HG02884 (cell line): ENCODE measurements around the gene PAK5.

Experiments used
- ATAC-seq: cut with Tn5 transposase; IDR thresholded peaks from one replicate; pipeline ENCODE4 v1.9.1; 2021; ENCODE audit warnings: mild to moderate bottlenecking, moderate library complexity; ENCODE audit not compliant: unreplicated experiment

Gene PAK5

DNA sequence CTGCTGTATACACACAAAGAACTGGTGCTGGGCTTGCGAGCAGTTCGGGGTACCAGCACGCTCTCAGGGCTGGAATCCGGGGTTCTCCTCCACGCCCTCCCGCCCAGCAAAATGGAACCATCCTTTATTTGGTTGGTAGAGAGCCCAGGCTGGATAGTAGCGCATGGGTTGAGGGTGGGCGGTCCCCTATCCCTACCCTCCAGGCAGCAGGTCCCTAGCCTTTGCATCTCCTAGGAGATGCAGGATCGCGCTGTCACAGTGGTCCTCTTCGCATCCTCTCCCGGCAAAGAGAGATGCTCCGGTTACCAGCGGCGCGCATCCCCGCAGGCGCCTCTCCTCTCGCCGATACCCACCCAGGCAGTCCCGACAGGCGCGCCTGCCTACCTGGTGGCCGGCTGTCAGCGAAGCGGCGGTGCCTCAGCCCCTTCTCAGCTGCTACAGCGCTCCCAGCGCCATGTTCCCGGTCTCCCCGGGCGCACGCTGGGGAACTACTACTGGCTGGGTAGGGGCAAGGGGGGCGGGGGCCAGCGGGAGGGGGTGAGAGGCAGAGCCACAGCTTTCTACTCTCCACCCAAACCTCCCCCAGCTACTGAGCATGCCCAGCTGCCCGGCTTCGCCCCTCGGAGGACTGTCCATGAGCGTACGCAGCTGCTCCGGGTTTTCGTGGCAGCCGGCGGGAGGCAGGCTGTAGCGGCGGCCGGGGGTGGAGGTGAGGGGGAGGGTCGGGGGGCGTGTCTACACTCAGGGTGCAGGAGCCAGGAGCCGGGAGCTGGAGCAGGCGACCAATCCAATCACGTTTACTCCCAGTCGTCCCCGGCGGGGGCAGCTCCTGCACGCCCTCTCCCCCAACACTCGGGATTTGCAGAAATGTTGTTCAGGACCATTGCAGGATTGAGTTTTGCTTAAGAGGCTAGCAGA, at the start of gene PAK5:
TSS of gene PAK5 (minus strand) at position 699 of the 918 bp plus-strand sequence. CDS start 194,748 bp downstream, outside the sequence.
- ATAC-seq = no peak

DNA sequence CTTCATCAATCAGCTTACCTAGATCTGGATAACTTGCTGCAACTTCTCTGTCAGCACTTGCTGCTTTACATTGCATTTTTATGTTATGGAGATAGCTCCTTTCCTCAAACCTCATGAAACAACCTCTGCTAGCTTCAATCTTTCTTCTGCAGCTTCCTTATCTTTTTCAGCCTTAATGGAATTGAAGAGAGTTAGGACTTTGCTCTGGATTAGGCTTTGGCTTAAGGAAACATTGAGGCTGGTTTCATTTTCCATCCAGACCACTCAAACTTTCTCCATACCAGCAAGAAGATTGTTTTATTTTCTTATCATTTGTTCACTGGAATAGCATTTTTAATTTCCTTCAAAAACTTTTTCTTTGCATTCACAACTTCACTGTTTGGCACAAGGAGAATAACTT, 48.8 kb upstream of the PAK5 start:
- ATAC-seq = no peak

DNA sequence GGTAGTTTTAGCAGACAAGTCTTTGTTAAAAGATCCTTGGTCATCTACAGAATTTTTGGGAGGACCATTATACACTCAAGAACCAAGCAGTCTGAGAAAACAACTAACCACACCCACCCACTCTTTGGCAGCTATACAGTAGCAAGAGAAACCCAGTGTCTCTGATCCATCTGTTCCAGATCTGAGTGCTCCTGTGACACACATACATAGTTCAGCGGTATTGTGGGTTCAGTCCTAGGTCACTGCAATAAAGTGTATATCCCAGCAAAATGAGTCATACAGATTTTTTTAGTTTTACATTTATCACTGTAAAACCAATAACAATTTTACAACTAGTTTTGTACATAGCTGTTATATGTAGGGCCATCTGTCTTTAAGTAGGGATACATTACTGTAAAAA, 47.4 kb upstream of the PAK5 start:
- ATAC-seq = no peak

DNA sequence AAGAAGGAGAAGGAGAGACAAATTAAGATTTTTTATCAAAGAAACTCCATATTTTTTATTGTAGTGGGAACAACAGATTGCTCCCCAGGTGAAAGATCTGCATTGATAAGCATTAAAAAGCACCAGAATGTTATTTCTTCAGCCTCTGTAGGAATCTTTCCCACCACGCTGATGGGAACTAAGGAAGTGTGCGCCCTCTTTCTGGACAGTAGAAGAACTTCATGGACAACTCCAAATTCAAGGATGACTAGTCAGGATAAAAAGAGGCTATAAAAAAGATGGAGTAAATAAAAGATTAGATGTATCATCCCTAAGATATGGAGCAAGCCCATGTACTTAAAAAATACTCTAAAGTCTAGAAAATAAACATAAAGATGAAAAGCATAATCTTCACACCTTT, 45.8 kb upstream of the PAK5 start:
- no peak for ATAC-seq

DNA sequence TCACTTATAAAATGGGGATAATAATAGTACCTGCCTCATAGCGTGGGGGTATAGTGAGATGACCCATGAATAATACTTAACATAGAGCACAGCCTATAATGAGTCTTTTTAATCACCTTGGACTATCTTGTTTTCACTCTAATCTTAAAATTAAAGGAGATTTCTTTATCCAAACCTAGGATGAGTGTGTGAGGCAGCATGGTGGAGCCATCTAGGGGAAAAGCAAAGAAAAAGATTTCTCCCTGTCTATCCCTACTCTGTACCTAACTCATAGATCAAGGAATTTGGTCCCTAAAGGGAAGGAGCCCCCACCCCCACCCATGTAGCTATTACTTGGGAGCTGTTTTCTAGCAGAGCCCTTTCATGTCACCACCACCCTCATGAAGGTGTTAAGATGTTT, 45.2 kb upstream of the PAK5 start:
- no peak for ATAC-seq

DNA sequence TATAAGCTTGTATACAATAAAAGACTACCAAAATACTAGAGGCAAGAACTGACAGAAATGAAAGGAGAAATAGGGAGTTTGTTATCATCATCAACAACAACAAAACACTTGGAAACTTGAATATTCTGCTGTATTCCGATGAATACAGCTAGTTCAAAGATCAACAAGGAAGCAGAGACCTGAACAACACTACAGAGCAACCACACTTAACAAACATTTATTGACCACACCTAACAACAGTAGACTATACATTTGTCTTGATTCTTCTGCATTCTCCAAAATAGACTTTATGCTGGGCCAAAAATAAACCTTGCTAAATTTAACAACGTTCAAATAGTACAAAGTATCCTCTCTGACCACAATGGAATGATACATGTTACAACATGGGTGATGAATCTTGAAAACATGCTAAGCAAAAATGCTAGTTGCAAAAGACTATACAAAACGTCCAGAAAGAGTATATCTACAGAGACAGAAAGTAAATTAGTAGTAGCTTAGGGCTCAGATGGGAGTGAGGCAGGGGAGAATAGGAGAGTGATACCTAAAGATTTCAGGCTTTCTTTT, 39.1 kb upstream of the PAK5 start:
- no peak for ATAC-seq

DNA sequence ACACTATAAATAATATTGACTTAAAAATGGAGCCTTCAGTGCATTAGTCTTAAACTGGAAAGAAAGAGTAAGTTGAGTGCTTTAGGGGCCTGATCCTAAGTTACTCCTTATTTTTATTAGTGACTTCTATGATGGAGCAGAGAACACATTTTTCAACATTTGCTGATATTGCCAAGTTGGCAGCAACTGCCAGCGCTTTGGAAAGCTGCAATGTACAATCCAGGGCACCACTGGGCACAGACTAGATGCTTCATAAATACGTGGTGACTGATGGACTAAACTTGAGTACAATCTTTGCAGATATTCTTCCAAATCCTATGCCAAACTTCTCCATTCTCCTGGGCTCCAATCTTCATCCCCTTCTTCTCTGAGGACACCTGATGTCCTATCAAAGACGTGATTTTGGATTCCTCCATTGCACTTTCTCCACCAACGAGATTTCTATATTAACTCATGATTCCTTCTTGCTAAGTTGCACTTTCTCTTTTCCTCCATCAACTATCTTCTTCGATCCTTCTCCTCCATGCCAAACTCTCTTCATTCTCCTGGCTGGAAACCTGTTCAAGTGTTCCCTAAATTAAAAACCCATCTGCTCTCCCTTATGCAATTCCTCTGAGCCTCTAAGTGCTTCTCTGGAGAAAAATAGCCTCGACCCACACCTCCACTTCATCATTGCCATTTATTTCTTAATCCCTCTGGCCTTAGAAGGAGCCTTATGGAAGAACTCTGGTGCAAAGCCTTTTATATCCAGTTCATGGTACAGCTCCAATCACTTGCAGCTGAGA, 28.5 kb upstream of the PAK5 start:
- no peak for ATAC-seq

DNA sequence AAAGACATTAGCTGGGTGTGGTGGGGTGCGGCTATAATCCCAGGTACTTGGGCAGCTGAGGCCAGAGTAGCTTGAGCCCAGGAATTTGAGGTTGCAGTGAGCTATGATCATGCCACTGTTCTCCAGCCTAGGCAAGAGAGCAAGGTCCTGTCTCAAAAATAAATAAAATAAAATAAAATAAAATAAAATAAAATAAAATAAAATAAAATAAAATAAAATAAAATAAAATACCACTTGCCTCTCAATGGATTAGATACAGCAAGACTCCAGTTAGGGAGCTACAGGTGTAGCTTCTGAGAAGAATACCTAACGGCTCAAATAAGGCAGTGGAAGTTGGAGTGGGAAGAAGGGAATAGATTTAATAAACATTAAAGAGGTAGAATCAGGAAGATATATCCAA, 13.7 kb upstream of the PAK5 start:
- no peak for ATAC-seq

DNA sequence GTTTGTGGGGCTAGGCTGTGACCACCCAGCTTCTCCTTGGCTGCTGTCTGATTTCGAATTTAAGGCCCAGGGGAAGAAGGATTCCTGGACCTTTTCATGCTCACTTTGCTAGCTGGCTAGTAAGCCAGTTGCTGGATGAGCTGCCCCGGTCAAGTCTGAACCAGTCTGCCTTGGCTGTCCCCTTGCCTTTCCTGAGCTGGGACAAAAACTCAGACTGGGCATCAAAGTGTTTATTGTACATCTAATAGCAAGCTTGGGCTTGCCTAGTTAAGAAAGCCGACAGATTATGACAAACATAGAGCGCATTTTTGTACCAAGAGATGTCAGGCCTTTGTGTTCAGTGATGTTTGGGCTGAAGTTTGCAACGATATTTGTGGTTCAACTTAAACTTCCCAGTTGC, 750 bp upstream of the PAK5 start:
- ATAC-seq = no peak

DNA sequence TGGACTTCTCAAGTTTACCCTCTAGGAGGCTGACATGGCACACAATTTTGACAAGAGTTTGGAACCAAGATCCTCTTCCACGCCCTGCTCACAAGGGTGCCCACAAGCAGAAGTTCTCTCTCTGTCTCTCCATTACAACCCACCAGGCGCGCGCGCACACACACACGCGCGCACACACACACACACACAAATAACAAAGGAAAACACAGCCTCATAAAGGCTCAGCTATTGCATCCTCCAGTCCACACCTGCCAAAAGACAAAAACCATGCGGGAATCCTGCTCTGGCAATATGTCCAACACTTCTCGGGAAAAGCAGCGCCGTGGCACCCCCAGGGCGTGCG, 870 bp downstream of the PAK5 start:
- ATAC-seq = no peak

DNA sequence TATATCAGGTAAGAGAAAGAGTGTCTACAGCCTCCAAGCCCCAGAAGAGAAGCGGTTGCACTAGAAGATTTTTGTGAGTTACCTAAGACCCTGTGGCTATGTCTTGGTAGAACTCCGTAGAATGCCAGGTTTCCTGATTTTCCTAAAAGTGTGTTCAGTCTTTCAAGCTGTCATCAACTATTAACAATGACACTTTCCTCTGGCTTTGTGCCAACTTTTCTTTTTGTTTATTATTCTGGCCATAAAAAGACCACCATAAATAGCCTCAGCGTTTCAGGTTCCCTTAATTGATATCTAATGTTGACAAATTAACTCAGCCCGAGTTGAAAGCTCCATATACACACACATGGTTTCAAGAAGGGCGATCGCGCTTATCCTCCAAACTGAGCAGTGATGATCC, 1.2 kb downstream of the PAK5 start:
- no peak for ATAC-seq

DNA sequence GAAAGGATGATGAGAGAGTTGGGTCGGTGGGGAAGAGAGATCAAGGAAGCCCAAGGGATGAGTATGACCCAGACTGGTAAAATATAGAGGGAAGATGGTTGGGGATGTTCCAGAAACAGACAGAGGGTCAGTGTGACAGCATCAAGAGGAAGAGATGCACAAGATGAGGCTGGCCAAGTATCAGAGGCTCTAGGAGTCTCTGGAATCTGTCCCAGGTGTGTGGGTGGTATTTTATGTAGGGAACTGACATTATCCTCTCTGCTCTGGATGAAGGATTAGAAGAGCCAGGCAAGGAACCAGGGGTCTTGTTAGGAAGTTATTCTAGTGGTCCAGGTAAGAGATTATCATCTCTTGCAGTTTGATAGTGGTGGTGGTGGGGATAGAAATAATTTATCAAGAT, 3.6 kb downstream of the PAK5 start:
- no peak for ATAC-seq

DNA sequence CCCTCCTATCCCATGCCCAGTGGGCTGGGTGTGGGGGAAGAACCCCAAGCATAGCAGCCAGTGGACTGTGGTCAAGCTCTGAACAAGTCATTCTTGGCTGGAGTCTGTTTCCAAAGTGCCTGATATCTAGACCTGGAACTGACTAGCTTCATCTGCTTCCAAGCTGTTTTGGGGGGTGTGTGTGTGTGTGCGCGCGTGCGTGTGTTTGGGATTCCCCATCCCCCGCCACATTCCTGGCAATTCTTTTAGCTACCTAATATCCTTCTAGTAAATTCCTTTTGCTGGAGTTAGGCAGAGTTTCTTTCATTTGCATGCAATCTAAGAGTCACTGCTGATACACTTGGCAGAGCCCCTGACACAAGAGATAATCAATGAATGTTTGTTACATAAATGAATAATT, 7.8 kb downstream of the PAK5 start:
- no peak for ATAC-seq

DNA sequence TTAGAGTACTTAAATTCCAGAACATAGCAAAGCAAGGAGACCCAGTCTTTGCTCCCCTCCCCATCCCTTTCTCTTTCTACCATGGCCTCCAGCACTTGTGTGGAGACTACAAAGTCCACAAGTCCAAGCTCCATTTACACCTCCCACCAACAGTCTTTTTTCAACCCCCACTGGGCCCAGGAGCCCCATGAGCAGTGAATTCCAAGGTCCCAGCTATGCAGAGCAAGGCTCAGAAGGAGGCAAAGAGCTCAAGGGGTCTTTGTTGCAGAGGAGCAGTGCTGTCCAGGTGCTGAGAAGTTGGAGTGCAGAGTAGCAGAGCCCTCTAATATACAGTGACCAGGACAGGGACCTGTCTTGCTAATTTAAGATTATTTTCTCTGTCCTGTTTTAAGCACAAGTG, 9.0 kb downstream of the PAK5 start:
- ATAC-seq = no peak

DNA sequence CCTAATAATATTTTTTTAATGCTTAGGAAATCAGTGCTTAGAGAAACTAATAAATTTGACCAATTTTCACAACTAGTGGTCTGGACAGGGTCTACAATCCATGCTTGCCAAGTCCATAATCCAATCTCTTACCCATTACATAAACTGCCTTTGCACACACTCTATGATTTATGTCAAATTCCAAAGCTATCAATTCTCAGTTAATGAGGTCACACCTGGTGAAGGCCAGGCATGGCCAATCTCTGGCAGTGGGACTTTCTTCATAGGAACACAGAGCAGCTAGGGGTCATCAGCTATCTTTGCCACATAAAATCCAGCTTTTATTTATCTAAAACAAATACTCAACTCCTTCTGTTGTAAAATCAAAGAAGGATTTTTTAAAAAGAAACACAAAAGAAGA, 21.2 kb downstream of the PAK5 start:
- no peak for ATAC-seq

DNA sequence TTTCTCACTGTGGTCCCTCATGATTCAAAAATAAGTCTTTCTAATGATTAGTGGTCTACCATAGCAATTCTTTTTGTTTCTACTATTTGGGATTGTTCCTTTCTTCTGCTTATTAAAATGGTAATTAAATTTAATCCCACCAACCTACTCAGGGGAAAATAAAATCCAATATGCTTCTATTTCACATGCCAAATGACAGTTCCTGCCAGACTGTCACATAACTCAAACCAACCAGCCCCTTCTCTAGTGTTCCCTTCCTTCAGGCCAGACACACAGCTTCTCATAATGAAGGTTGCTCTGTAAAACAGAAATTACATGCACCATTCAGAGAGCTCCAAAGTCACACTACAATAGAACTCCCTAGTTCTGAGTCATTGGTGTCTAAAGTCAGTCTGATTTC, 23.2 kb downstream of the PAK5 start:
- no peak for ATAC-seq

DNA sequence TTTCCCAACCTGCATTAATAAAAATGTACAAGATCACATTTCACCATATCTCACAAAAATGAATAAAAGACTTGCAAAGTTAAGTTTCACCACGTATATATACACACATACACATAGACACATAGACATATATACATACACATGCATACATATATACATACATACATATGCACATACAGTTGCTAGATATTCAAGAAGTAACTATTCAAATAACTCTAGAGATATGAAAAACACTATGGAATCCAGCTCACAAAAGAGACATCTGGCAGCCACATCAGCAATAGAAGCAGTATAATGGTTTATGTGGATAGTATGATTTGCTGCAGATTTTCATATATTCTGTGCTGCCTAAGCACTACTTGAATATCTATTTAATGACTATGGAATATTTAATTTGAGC, 28.1 kb downstream of the PAK5 start:
- no peak for ATAC-seq

DNA sequence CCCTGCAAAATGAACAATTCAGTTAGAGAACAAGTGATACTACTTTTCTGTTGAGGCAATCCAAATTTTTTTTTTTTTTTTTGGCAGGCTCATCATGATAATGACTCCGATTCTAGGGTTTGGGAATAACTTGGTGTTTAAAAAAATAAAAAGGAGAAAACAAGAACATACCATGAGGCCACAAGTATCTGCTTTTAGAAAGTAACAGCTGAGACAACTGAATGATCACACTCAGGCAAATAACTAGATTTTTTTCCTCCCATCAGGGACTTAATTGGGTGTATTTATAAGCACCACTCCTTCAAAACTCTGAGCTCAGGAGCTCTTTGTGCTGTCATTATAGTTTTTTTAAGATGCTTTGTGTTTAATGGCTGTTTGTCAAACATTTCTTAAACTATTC, 29.6 kb downstream of the PAK5 start:
- no peak for ATAC-seq

DNA sequence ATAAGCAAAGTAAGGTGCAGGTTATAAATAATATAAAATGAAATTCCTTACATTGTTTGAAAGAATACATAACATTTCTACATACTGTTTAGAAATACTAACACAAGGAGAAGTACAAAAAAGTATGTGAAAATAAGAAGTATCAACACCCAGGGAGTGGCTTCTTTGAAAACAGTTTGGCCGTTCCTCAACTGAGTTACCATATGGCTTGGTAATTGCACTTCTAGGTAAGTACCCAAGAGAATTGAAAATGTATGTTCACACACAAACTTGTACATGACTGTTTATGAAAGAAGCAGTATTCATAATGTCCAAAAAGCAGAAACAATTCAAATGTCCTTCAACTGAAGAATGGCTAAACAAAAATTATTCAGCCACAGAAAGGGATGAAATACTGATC, 30.7 kb downstream of the PAK5 start:
- no peak for ATAC-seq

DNA sequence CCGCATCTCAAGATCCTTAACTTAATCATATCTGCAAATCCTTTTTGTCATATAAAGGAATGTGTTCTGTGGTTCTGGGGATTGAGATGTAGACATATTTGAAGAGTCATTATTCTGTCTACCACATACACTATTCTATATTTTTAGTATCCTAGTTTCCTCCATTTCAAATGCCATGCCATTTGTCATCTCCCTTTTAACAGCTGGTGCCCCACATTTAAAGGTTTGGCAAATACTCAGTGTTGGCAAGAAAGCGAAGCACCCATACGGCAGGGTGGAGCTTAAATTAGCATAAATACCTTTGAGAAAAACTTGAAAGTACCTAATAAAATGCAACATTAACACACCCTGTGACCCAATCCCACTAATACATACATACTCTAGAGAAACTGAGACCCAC, 31.7 kb downstream of the PAK5 start:
- no peak for ATAC-seq

DNA sequence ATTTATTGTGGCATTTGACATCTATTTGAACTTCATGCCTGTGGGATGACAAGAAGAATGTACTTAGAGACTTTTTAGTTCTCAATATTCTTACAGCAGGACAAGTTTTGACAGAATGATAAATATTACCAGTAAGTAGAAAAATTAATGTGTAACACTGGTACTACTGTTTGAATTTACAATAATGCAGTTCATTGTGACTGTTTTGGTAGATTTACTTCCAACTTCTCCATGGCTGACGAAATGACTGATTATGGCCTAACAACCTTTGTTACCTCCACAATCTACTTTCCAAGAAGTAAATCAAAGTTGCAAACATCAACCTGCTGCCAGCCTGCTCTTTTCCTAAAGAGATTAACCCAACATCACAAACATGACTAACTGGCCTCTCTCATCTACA, 38.5 kb downstream of the PAK5 start:
- no peak for ATAC-seq

DNA sequence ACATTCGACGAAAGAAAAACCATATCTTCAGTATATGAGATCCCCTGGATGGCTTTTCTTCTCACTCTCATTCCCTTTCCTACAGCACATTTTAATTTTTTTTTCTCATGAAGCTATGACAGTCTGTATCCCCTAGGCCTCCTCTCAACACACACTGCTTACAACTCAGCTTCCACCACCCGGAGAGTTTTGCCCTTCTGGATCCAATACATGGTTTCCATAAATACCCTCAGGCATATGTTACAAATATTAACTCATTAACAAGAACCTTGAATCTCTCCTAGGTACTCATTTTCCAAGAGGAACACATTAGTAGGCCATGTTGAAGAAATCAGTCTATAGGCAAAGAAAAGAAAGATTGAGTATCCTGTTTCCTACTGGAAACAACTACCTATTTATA, 44.0 kb downstream of the PAK5 start:
- ATAC-seq = no peak
